Gastrocnemius medialis (tissue), 4 donors: ENCODE data around the gene RBBP7.

Experiments
- POLR2A ChIP-seq, 2 donors: fragments of 450-650 bp; IDR thresholded peaks; one replicate each; pipeline ENCODE4 v1.6.1; 2017; ENCODE audit warnings: antibody characterized with exemption in 2 of 2, mild to moderate bottlenecking in 2 of 2, moderate library complexity in 2 of 2
- TF ChIP-seq, protein P1 (sequence below), 5 experiments: fragments of 450-650 bp in 3 of 5; fragments of 200-600 bp in 2 of 5; sonication (generic) in 2 of 5; IDR thresholded peaks in 4 of 5; conservative IDR thresholded peaks in 1 of 5; 1 replicate in 4 of 5; 2 replicates in 1 of 5; pipeline ENCODE4 v1.5.1; 2016 to 2019; ENCODE audit warnings: antibody characterized with exemption in 5 of 5, mild to moderate bottlenecking in 3 of 5, moderate library complexity in 3 of 5

DNA sequence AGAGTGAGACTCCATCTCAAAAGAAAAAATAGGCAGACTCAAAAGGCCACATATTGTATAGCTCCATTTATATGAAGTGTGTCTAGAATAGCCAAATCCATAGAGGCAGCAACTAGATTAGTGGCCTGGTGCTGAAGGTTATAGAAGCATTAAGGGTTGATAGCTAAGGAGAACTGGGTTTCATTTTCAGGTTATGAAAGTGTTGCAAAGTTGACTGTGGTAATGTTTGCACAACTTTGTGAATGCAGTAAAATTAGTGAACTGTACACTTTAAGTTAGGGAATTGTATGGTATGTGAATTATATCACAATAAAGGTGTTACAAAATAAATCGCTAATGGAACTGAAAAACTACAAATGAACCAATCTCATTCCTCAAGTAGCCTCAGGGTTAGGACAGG lies 55.6 kb downstream of the RBBP7 start:
- TF ChIP-seq, protein P1, sequence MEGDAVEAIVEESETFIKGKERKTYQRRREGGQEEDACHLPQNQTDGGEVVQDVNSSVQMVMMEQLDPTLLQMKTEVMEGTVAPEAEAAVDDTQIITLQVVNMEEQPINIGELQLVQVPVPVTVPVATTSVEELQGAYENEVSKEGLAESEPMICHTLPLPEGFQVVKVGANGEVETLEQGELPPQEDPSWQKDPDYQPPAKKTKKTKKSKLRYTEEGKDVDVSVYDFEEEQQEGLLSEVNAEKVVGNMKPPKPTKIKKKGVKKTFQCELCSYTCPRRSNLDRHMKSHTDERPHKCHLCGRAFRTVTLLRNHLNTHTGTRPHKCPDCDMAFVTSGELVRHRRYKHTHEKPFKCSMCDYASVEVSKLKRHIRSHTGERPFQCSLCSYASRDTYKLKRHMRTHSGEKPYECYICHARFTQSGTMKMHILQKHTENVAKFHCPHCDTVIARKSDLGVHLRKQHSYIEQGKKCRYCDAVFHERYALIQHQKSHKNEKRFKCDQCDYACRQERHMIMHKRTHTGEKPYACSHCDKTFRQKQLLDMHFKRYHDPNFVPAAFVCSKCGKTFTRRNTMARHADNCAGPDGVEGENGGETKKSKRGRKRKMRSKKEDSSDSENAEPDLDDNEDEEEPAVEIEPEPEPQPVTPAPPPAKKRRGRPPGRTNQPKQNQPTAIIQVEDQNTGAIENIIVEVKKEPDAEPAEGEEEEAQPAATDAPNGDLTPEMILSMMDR (IDR thresholded peaks at IDR 0.05 in 4 of 5, conservative IDR thresholded peaks at IDR 0.05 in 1 of 5): no peak
- TF ChIP-seq POLR2A (IDR thresholded peaks at IDR 0.05): no peak
